ENCODE measurements around the gene SLIT1. TPM values are rescaled to one million over a fixed set of nuclear protein-coding genes. Genes with fewer than 3 reads are reported as not detected.

Gene SLIT1
- total RNA-seq, 1 experiment from 2014 or later = not detected

DNA sequence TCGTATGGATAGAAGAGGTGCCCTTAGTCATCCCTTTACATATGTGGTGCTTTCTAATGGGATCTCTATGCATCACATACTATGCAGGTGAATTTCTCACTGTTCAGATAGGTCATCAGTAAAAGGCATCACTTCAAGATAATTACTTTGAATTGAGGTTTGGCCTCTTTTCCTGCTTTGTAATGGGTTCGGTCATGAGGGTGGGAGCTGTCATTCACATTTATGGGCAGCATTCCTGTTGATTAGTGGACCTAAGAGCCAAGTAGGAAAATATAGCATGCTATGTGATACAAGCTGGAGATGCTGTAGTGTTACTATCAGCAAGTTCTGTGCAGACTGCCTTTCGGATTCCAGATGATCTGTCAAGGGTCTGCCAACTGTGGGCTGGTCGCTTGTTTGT lies 197.3 kb downstream of the SLIT1 start:
- Mint-ChIP-seq H3K9me3 (ENCODE audit: unreplicated experiment) (no peaks in the 10 kb centered on the region), H3K27ac (ENCODE audit: low read depth, unreplicated experiment) (no peak overlapping the region), H3K4me3 (ENCODE audit: unreplicated experiment) (no peak overlapping the region), H3K36me3 (ENCODE audit: insufficient read depth, unreplicated experiment) (peaks cover 7% of the 10 kb centered on the region), H3K27me3 (ENCODE audit: insufficient read depth, unreplicated experiment) (no peaks in the 10 kb centered on the region), H3K4me1 (ENCODE audit: insufficient read depth, unreplicated experiment) (peaks cover 7% of the 10 kb centered on the region)
- ChIA-PET POLR2A (no interaction called here), CTCF (no interaction called here)
- no peak for DNase-seq (ENCODE audit: unreplicated experiment)
- BruUV-seq (replicated peaks) = no TSS peak
- TF ChIP-seq, protein P1, sequence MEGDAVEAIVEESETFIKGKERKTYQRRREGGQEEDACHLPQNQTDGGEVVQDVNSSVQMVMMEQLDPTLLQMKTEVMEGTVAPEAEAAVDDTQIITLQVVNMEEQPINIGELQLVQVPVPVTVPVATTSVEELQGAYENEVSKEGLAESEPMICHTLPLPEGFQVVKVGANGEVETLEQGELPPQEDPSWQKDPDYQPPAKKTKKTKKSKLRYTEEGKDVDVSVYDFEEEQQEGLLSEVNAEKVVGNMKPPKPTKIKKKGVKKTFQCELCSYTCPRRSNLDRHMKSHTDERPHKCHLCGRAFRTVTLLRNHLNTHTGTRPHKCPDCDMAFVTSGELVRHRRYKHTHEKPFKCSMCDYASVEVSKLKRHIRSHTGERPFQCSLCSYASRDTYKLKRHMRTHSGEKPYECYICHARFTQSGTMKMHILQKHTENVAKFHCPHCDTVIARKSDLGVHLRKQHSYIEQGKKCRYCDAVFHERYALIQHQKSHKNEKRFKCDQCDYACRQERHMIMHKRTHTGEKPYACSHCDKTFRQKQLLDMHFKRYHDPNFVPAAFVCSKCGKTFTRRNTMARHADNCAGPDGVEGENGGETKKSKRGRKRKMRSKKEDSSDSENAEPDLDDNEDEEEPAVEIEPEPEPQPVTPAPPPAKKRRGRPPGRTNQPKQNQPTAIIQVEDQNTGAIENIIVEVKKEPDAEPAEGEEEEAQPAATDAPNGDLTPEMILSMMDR (IDR thresholded peaks at IDR 0.05; ENCODE audit: unreplicated experiment) = no peak
- intact Hi-C loops (cut with micrococcal nuclease) = no loop called here

DNA sequence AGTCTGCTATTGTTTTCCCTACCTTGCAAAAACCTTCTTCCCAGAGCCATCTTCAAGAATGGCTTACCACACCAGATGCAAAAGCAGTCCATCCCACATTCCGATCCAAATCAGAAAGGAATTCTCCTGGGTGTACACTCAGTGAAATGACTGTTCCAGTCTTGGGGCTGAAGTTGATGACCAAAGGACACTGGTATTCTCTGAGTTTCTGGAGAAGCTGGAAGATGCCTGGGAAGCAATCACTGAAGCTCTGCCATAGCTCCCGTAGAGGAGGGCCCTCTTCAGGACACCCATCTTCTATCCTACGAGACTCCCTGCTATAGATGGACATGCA lies 197.9 kb downstream of the SLIT1 start:
- no TSS peak for BruUV-seq (replicated peaks)
- ChIA-PET CTCF (interaction anchor here (0.6 kb wide), 1 partner anchor 347 kb away, joined by 3 read pairs; no protein-coding TSS in a partner anchor), POLR2A (no interaction called here)
- Mint-ChIP-seq H3K27ac (ENCODE audit: low read depth, unreplicated experiment) (no peak overlapping the region), H3K4me3 (ENCODE audit: unreplicated experiment) (no peak overlapping the region), H3K27me3 (ENCODE audit: insufficient read depth, unreplicated experiment) (no peaks in the 10 kb centered on the region), H3K9me3 (ENCODE audit: unreplicated experiment) (no peaks in the 10 kb centered on the region), H3K36me3 (ENCODE audit: insufficient read depth, unreplicated experiment) (peaks cover 8% of the 10 kb centered on the region), H3K4me1 (ENCODE audit: insufficient read depth, unreplicated experiment) (peaks cover 7% of the 10 kb centered on the region)
- TF ChIP-seq, protein P1 (IDR thresholded peaks at IDR 0.05; ENCODE audit: unreplicated experiment) = no peak
- DNase-seq (ENCODE audit: unreplicated experiment) = no peak
- intact Hi-C loops (cut with micrococcal nuclease) = no loop called here

DNA sequence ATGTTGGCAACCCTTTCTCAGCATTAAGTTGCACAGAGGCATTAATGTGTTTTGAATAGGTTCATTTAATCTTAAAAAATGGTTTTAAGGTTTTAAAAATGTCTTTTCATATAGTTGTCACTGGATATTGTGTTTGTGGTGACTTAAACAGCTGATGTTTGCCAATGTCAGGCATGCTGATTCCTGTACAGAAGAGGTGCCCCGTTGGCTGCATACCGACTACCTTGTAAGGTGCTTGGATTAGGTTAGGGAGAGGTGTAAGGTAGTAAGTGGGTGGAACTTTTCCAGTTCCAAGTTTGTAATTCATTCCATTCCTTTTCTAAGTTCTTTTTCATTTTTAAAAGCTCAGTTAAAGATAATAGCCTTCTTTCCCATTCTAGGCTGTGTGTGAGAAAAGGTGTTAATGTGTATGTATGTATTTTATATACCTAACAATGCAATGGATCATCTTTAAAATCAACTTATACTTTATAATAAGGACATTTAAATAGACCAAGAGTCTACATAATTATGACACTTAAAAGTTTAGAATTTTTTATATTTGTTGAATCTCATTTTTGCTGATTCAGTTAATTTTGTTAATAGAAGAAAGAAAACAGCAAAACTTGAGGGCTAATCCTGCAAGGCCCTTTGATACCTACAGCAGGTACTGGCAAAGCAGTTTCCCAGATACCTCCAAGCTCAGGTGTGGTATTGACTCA lies 198.5 kb downstream of the SLIT1 start:
- CTCF ChIA-PET = interaction anchor here (0.6 kb wide), 1 partner anchor 346 kb away, joined by 3 read pairs; no protein-coding TSS in a partner anchor
- H3K4me1 Mint-ChIP-seq (ENCODE audit: insufficient read depth, unreplicated experiment) = peaks cover 7% of the 10 kb centered on the region
- intact Hi-C loops (cut with micrococcal nuclease) = no loop called here
- BruUV-seq (replicated peaks) = no TSS peak
- no peaks in the 10 kb centered on the region for H3K9me3 Mint-ChIP-seq (ENCODE audit: unreplicated experiment)
- H3K27ac Mint-ChIP-seq (ENCODE audit: low read depth, unreplicated experiment) = no peak overlapping the region
- no peak for DNase-seq (ENCODE audit: unreplicated experiment)
- H3K36me3 Mint-ChIP-seq (ENCODE audit: insufficient read depth, unreplicated experiment) = peaks cover 13% of the 10 kb centered on the region
- no peak overlapping the region for H3K4me3 Mint-ChIP-seq (ENCODE audit: unreplicated experiment)
- TF ChIP-seq, protein P1 (IDR thresholded peaks at IDR 0.05; ENCODE audit: unreplicated experiment) = no peak
- POLR2A ChIA-PET = no interaction called here
- no peaks in the 10 kb centered on the region for H3K27me3 Mint-ChIP-seq (ENCODE audit: insufficient read depth, unreplicated experiment)

DNA sequence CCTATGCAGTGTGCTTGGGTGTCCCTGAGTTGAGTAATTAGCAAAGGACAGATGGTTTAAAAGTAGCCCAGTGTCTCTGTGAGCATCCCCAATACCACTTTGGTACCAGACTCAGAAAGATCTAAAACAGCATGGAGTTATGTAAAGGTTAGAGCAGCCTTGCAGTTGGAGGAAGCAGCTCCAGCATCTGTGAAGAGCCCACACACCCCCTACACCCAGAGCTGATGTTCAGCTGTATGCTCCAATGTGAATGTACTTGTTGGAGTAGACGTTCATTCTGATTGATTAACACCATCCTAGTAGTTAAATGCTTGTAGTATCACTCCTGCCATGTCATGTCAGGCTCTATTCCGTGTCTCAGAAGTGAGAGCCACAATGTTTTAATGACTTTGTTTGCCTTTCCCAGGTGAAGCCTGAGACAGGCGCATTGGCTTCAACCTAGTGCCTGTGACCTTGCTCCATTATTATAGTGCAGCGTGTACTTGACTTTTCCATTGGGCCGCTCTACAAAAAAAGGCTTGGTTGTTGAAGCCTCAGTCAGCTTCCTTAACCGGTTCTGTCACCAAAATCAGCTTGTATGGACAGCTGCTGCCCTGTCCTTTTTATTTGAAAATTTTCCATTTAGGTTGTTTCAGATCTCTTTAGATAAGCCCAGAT lies 199.4 kb downstream of the SLIT1 start:
- H3K27me3 Mint-ChIP-seq (ENCODE audit: insufficient read depth, unreplicated experiment) = no peaks in the 10 kb centered on the region
- no peaks in the 10 kb centered on the region for H3K9me3 Mint-ChIP-seq (ENCODE audit: unreplicated experiment)
- intact Hi-C loops (cut with micrococcal nuclease) = no loop called here
- H3K4me3 Mint-ChIP-seq (ENCODE audit: unreplicated experiment) = no peak overlapping the region
- H3K27ac Mint-ChIP-seq (ENCODE audit: low read depth, unreplicated experiment) = no peak overlapping the region
- ChIA-PET CTCF (interaction anchor here (0.7 to 1.0 kb wide), 2 partner anchors 87 to 496 kb away, joined by 3 read pairs; no protein-coding TSS in a partner anchor), POLR2A (no interaction called here)
- DNase-seq (ENCODE audit: unreplicated experiment) = no peak
- BruUV-seq (replicated peaks) = no TSS peak
- H3K36me3 Mint-ChIP-seq (ENCODE audit: insufficient read depth, unreplicated experiment) = peaks cover 23% of the 10 kb centered on the region
- TF ChIP-seq, protein P1 (IDR thresholded peaks at IDR 0.05; ENCODE audit: unreplicated experiment) = no peak
- H3K4me1 Mint-ChIP-seq (ENCODE audit: insufficient read depth, unreplicated experiment) = peaks cover 5% of the 10 kb centered on the region

Measured in MCF 10A (cell line).